ENCODE results near the gene EHF. TPM values are rescaled to one million over a fixed set of nuclear protein-coding genes. Genes with fewer than 3 reads are reported as not detected.

EHF gene
- total RNA-seq, 4 donors from 2014 or later, result 0.09 to 0.85 TPM; not detected in 2

- in situ Hi-C loops (cut with MboI; ENCODE audit: low sequenced_read_pairs in 4 of 4) (no loop called here), intact Hi-C loops (cut with DNase I; ENCODE audit: low total_unique reads) (loop anchor here (2.0 to 10.0 kb wide), 4 partner anchors 69 to 711 kb away; partner anchors contain the start of genes APIP and PDHX)
- Histone ChIP-seq H3K27ac (peak overlapping the region; percentile 67 to 89 (median 82)), H3K9me3 (no peaks in the 10 kb centered on the region), H3K36me3 (no peaks in the 10 kb centered on the region), H3K4me3 (no peak overlapping the region), H3K4me1 (peaks cover 7 to 24% of the 10 kb centered on the region in 2 donors), H3K27me3 (no peaks in the 10 kb centered on the region)
- no peak for TF ChIP-seq CTCF (IDR thresholded peaks at IDR 0.05 in 4 of 5, conservative IDR thresholded peaks at IDR 0.05 in 1 of 5)
- no peak for TF ChIP-seq POLR2A (IDR thresholded peaks at IDR 0.05)
- peak; percentile 21 to 65 for ATAC-seq
- peak; percentile 51 to 74 for DNase-seq
Observed at GRCh38 chr11:34653851-34654482, 33.1 kb downstream of the EHF start.

GRCh38 chr11:34654483-34655334 lies 33.8 kb downstream of the EHF start:
- Histone ChIP-seq H3K9me3 (no peaks in the 10 kb centered on the region), H3K36me3 (no peaks in the 10 kb centered on the region), H3K27ac (peak overlapping the region; percentile 70 to 89 (median 82)), H3K27me3 (no peaks in the 10 kb centered on the region), H3K4me1 (peaks cover 7 to 24% of the 10 kb centered on the region in 2 donors), H3K4me3 (no peak overlapping the region)
- ATAC-seq (peak; percentile 92 to 95), DNase-seq (peak; percentile 90 to 97)
- intact Hi-C loops (cut with DNase I; ENCODE audit: low total_unique reads), result loop anchor here (1.0 to 10.0 kb wide), 5 partner anchors 23 to 710 kb away; partner anchors contain the start of genes APIP and PDHX
- in situ Hi-C loops (cut with MboI; ENCODE audit: low sequenced_read_pairs in 4 of 4), result no loop called here
- TF ChIP-seq POLR2A (IDR thresholded peaks at IDR 0.05) (no peak), CTCF (IDR thresholded peaks at IDR 0.05 in 4 of 5, conservative IDR thresholded peaks at IDR 0.05 in 1 of 5) (no peak)

GRCh38 chr11:34655335-34656008 lies 34.6 kb downstream of the EHF start:
- intact Hi-C loops (cut with DNase I; ENCODE audit: low total_unique reads) (loop anchor here (1.0 to 10.0 kb wide), 5 partner anchors 24 to 709 kb away; partner anchors contain the start of genes APIP and PDHX), in situ Hi-C loops (cut with MboI; ENCODE audit: low sequenced_read_pairs in 4 of 4) (no loop called here)
- ATAC-seq (peak; percentile 36 to 61), DNase-seq (no peak)
- H3K27me3 ChIP-seq, result no peaks in the 10 kb centered on the region
- H3K9me3 ChIP-seq, result no peaks in the 10 kb centered on the region
- peaks cover 7 to 24% of the 10 kb centered on the region in 2 donors for H3K4me1 ChIP-seq
- no peak for TF ChIP-seq POLR2A (IDR thresholded peaks at IDR 0.05)
- TF ChIP-seq CTCF (IDR thresholded peaks at IDR 0.05 in 4 of 5, conservative IDR thresholded peaks at IDR 0.05 in 1 of 5), result no peak
- H3K36me3 ChIP-seq, result no peaks in the 10 kb centered on the region
- no peak overlapping the region for H3K4me3 ChIP-seq
- H3K27ac ChIP-seq, result peak overlapping the region; percentile 70 to 89 (median 82)

- in situ Hi-C loops (cut with MboI; ENCODE audit: low sequenced_read_pairs in 4 of 4) (no loop called here), intact Hi-C loops (cut with DNase I; ENCODE audit: low total_unique reads) (loop anchor here (10.0 kb wide), 3 partner anchors 71 to 709 kb away; partner anchors contain the start of genes APIP and PDHX)
- TF ChIP-seq CTCF (IDR thresholded peaks at IDR 0.05 in 4 of 5, conservative IDR thresholded peaks at IDR 0.05 in 1 of 5) (no peak), POLR2A (IDR thresholded peaks at IDR 0.05) (no peak)
- ATAC-seq (no peak), DNase-seq (no peak)
- H3K27me3 ChIP-seq, result no peaks in the 10 kb centered on the region
- no peak overlapping the region for H3K4me3 ChIP-seq
- H3K36me3 ChIP-seq, result no peaks in the 10 kb centered on the region
- peak overlapping the region in 1 of 4 donors; percentile 77 for H3K27ac ChIP-seq
- no peaks in the 10 kb centered on the region for H3K9me3 ChIP-seq
- H3K4me1 ChIP-seq, result peaks cover 7 to 24% of the 10 kb centered on the region in 2 donors
Observed at GRCh38 chr11:34656062-34656720, 35.3 kb downstream of the EHF start.
